ENCODE measurements around the gene MACROD2. TPM values are rescaled to one million over a fixed set of nuclear protein-coding genes. Genes with fewer than 3 reads are reported as not detected.

The MACROD2 gene
- total RNA-seq, 1 experiment from 2014 or later = 3.1 TPM

- BruUV-seq (replicated peaks) = no TSS peak
- H3K27me3 Mint-ChIP-seq (ENCODE audit: insufficient read depth, unreplicated experiment) = no peaks in the 10 kb centered on the region
- no peaks in the 10 kb centered on the region for H3K9me3 Mint-ChIP-seq (ENCODE audit: unreplicated experiment)
- intact Hi-C loops (cut with micrococcal nuclease) = no loop called here
- no peaks in the 10 kb centered on the region for H3K4me1 Mint-ChIP-seq (ENCODE audit: insufficient read depth, unreplicated experiment)
- POLR2A ChIA-PET = interaction anchor here (1.3 kb wide), 1 partner anchor 15 kb away, joined by 3 read pairs; no protein-coding TSS in a partner anchor
- H3K4me3 Mint-ChIP-seq (ENCODE audit: unreplicated experiment) = no peak overlapping the region
- CTCF ChIA-PET = interaction anchor here (1.2 kb wide), 1 partner anchor 73 kb away, joined by 3 read pairs; no protein-coding TSS in a partner anchor
- no peaks in the 10 kb centered on the region for H3K36me3 Mint-ChIP-seq (ENCODE audit: insufficient read depth, unreplicated experiment)
- DNase-seq (ENCODE audit: unreplicated experiment) = no peak
- no peak overlapping the region for H3K27ac Mint-ChIP-seq (ENCODE audit: low read depth, unreplicated experiment)
- no peak for TF ChIP-seq CTCF (IDR thresholded peaks at IDR 0.05; ENCODE audit: unreplicated experiment)
Observed at GRCh38 chr20:15563836-15564235, 1568.5 kb downstream of the MACROD2 start.

- intact Hi-C loops (cut with micrococcal nuclease) = no loop called here
- BruUV-seq (replicated peaks) = no TSS peak
- Mint-ChIP-seq H3K27me3 (ENCODE audit: insufficient read depth, unreplicated experiment) (no peaks in the 10 kb centered on the region), H3K4me3 (ENCODE audit: unreplicated experiment) (no peak overlapping the region), H3K4me1 (ENCODE audit: insufficient read depth, unreplicated experiment) (no peaks in the 10 kb centered on the region), H3K27ac (ENCODE audit: low read depth, unreplicated experiment) (no peak overlapping the region), H3K36me3 (ENCODE audit: insufficient read depth, unreplicated experiment) (no peaks in the 10 kb centered on the region), H3K9me3 (ENCODE audit: unreplicated experiment) (no peaks in the 10 kb centered on the region)
- DNase-seq (ENCODE audit: unreplicated experiment) = no peak
- POLR2A ChIA-PET = no interaction called here
- TF ChIP-seq CTCF (IDR thresholded peaks at IDR 0.05; ENCODE audit: unreplicated experiment) = no peak
- CTCF ChIA-PET = no interaction called here
Observed at GRCh38 chr20:15564981-15565380, 1569.7 kb downstream of the MACROD2 start.

GRCh38 chr20:15565786-15566185 is 1570.5 kb downstream of the MACROD2 start:
- TF ChIP-seq CTCF (IDR thresholded peaks at IDR 0.05; ENCODE audit: unreplicated experiment) = no peak
- ChIA-PET POLR2A (no interaction called here), CTCF (no interaction called here)
- H3K9me3 Mint-ChIP-seq (ENCODE audit: unreplicated experiment) = no peaks in the 10 kb centered on the region
- H3K4me3 Mint-ChIP-seq (ENCODE audit: unreplicated experiment) = no peak overlapping the region
- H3K4me1 Mint-ChIP-seq (ENCODE audit: insufficient read depth, unreplicated experiment) = no peaks in the 10 kb centered on the region
- DNase-seq (ENCODE audit: unreplicated experiment) = no peak
- no peak overlapping the region for H3K27ac Mint-ChIP-seq (ENCODE audit: low read depth, unreplicated experiment)
- no peaks in the 10 kb centered on the region for H3K36me3 Mint-ChIP-seq (ENCODE audit: insufficient read depth, unreplicated experiment)
- no peaks in the 10 kb centered on the region for H3K27me3 Mint-ChIP-seq (ENCODE audit: insufficient read depth, unreplicated experiment)
- BruUV-seq (replicated peaks) = no TSS peak
- intact Hi-C loops (cut with micrococcal nuclease) = no loop called here

- intact Hi-C loops (cut with micrococcal nuclease) = no loop called here
- no peak for DNase-seq (ENCODE audit: unreplicated experiment)
- H3K27ac Mint-ChIP-seq (ENCODE audit: low read depth, unreplicated experiment) = no peak overlapping the region
- no peak for TF ChIP-seq CTCF (IDR thresholded peaks at IDR 0.05; ENCODE audit: unreplicated experiment)
- ChIA-PET POLR2A (no interaction called here), CTCF (interaction anchor here (1.2 kb wide), 1 partner anchor 1183 kb away, joined by 3 read pairs; no protein-coding TSS in a partner anchor)
- H3K36me3 Mint-ChIP-seq (ENCODE audit: insufficient read depth, unreplicated experiment) = no peaks in the 10 kb centered on the region
- H3K4me3 Mint-ChIP-seq (ENCODE audit: unreplicated experiment) = no peak overlapping the region
- no peaks in the 10 kb centered on the region for H3K9me3 Mint-ChIP-seq (ENCODE audit: unreplicated experiment)
- no TSS peak for BruUV-seq (replicated peaks)
- no peaks in the 10 kb centered on the region for H3K27me3 Mint-ChIP-seq (ENCODE audit: insufficient read depth, unreplicated experiment)
- H3K4me1 Mint-ChIP-seq (ENCODE audit: insufficient read depth, unreplicated experiment) = no peaks in the 10 kb centered on the region
Observed at GRCh38 chr20:15567219-15567618, 1571.9 kb downstream of the MACROD2 start.

All from MCF 10A (cell line).